IPS-15b (cell line): ENCODE results near the gene SF3B4.

ENCODE experiments used
- H3K27me3 ChIP-seq: one replicate; pipeline ENCODE4 v1.6.1; 2013; ENCODE audit warnings: low read length; ENCODE audit not compliant: control insufficient read depth, insufficient read depth
- H3K36me3 ChIP-seq: one replicate; pipeline ENCODE4 v1.6.1; 2013; ENCODE audit warnings: low read length; ENCODE audit not compliant: control insufficient read depth, insufficient read depth
- H3K4me1 ChIP-seq: one replicate; pipeline ENCODE4 v1.6.1; 2013; ENCODE audit warnings: mild to moderate bottlenecking, low read length; ENCODE audit not compliant: control insufficient read depth, insufficient read depth
- H3K4me3 ChIP-seq: one replicate; pipeline ENCODE4 v1.5.1; 2013; ENCODE audit warnings: low read depth, low read length
- H3K9ac ChIP-seq: one replicate; pipeline ENCODE4 v1.6.1; 2013; ENCODE audit warnings: low read depth, mild to moderate bottlenecking, low read length
- H3K9me3 ChIP-seq: one replicate; pipeline ENCODE4 v1.6.1; 2013; ENCODE audit warnings: mild to moderate bottlenecking, low read length; ENCODE audit not compliant: control insufficient read depth, insufficient read depth

Gene SF3B4

GRCh38 chr1:149931212-149931790 lies 3.7 kb upstream of the SF3B4 start:
- peaks cover 6% of the 10 kb centered on the region for H3K36me3 ChIP-seq
- no peak overlapping the region for H3K9ac ChIP-seq
- no peak overlapping the region for H3K4me3 ChIP-seq

GRCh38 chr1:149929856-149930255 lies 2.3 kb upstream of the SF3B4 start:
- Histone ChIP-seq H3K36me3 (peaks cover 20% of the 10 kb centered on the region), H3K9ac (no peak overlapping the region), H3K9me3 (no peaks in the 10 kb centered on the region), H3K4me1 (peaks cover 6% of the 10 kb centered on the region), H3K4me3 (no peak overlapping the region), H3K27me3 (no peaks in the 10 kb centered on the region)

More at GRCh38 chr1:149931212-149931790, 3.7 kb upstream of the SF3B4 start:
- Histone ChIP-seq H3K9me3 (no peaks in the 10 kb centered on the region), H3K4me1 (peaks cover 6% of the 10 kb centered on the region), H3K27me3 (no peaks in the 10 kb centered on the region)

GRCh38 chr1:149928401-149928724 lies 760 bp upstream of the SF3B4 start:
- H3K9me3 ChIP-seq, result no peaks in the 10 kb centered on the region
- H3K36me3 ChIP-seq, result peaks cover 35% of the 10 kb centered on the region
- peak overlapping the region; percentile 95 for H3K9ac ChIP-seq
- peak overlapping the region; percentile 73 for H3K4me3 ChIP-seq
- no peaks in the 10 kb centered on the region for H3K27me3 ChIP-seq
- peaks cover 6% of the 10 kb centered on the region for H3K4me1 ChIP-seq

GRCh38 chr1:149927056-149927562 lies 494 bp downstream of the SF3B4 start:
- Histone ChIP-seq H3K4me3 (peak overlapping the region; percentile 73), H3K36me3 (peaks cover 36% of the 10 kb centered on the region), H3K27me3 (no peaks in the 10 kb centered on the region), H3K9ac (peak overlapping the region; percentile 95), H3K4me1 (peaks cover 6% of the 10 kb centered on the region), H3K9me3 (no peaks in the 10 kb centered on the region)

- Histone ChIP-seq H3K9ac (no peak overlapping the region), H3K4me3 (peak overlapping the region; percentile 73), H3K27me3 (no peaks in the 10 kb centered on the region), H3K9me3 (no peaks in the 10 kb centered on the region), H3K36me3 (peaks cover 36% of the 10 kb centered on the region), H3K4me1 (peaks cover 6% of the 10 kb centered on the region)
Measured at GRCh38 chr1:149926296-149926695, 1.3 kb downstream of the SF3B4 start.

- H3K9me3 ChIP-seq, result no peaks in the 10 kb centered on the region
- peaks cover 36% of the 10 kb centered on the region for H3K36me3 ChIP-seq
Measured at GRCh38 chr1:149925751-149926150, 1.9 kb downstream of the SF3B4 start.

GRCh38 chr1:149925345-149925744 lies 2.3 kb downstream of the SF3B4 start:
- Histone ChIP-seq H3K9ac (no peak overlapping the region), H3K4me3 (no peak overlapping the region), H3K27me3 (no peaks in the 10 kb centered on the region), H3K4me1 (peaks cover 6% of the 10 kb centered on the region), H3K36me3 (peaks cover 36% of the 10 kb centered on the region), H3K9me3 (no peaks in the 10 kb centered on the region)

More at GRCh38 chr1:149925751-149926150, 1.9 kb downstream of the SF3B4 start:
- H3K9ac ChIP-seq, result no peak overlapping the region
- H3K4me1 ChIP-seq, result peaks cover 6% of the 10 kb centered on the region
- no peaks in the 10 kb centered on the region for H3K27me3 ChIP-seq
- H3K4me3 ChIP-seq, result no peak overlapping the region

- H3K4me1 ChIP-seq, result peaks cover 4% of the 10 kb centered on the region
- no peak overlapping the region for H3K9ac ChIP-seq
- no peaks in the 10 kb centered on the region for H3K9me3 ChIP-seq
- H3K4me3 ChIP-seq, result no peak overlapping the region
- H3K27me3 ChIP-seq, result no peaks in the 10 kb centered on the region
- H3K36me3 ChIP-seq, result peaks cover 36% of the 10 kb centered on the region
Measured at GRCh38 chr1:149923626-149924025, 4.0 kb downstream of the SF3B4 start.

GRCh38 chr1:149917571-149918144 lies 9.9 kb downstream of the SF3B4 start, which contains the start of gene SV2A:
Gene SV2A (minus strand): TSS chr1:149917844. CDS start chr1:149913840, 4,004 bp downstream.
- Histone ChIP-seq H3K9ac (peak within 1 kb of the TSS; percentile 74), H3K4me3 (peak within 1 kb of the TSS; percentile 73), H3K4me1 (peaks cover 6% of the 10 kb centered on the region), H3K36me3 (no peaks in the 10 kb centered on the region), H3K9me3 (no peaks in the 10 kb centered on the region), H3K27me3 (no peaks in the 10 kb centered on the region)

GRCh38 chr1:149916898-149917252 lies 10.7 kb downstream of the SF3B4 start:
- Histone ChIP-seq H3K4me1 (peaks cover 6% of the 10 kb centered on the region), H3K9me3 (no peaks in the 10 kb centered on the region), H3K36me3 (no peaks in the 10 kb centered on the region), H3K9ac (no peak overlapping the region), H3K4me3 (peak overlapping the region; percentile 73), H3K27me3 (no peaks in the 10 kb centered on the region)

GRCh38 chr1:149916193-149916897 lies 11.3 kb downstream of the SF3B4 start:
- H3K4me1 ChIP-seq, result peaks cover 6% of the 10 kb centered on the region
- peaks cover 5% of the 10 kb centered on the region for H3K36me3 ChIP-seq
- no peaks in the 10 kb centered on the region for H3K27me3 ChIP-seq
- H3K9me3 ChIP-seq, result no peaks in the 10 kb centered on the region
- H3K4me3 ChIP-seq, result peak overlapping the region; percentile 73
- no peak overlapping the region for H3K9ac ChIP-seq
